Pons (tissue), 1 donor: ENCODE measurements around the gene DBN1.

Experiments used
- DNase-seq: peaks from one replicate; pipeline ENCODE4 v3.0.0-alpha.2; 2016; ENCODE audit warnings: low spot score

Gene DBN1

GRCh38 chr5:177504086-177505056 is 30.9 kb upstream of the DBN1 start:
- no peak for DNase-seq

- DNase-seq = no peak
These were observed 30.1 kb upstream of the DBN1 start for GRCh38 chr5:177503351-177504085.

GRCh38 chr5:177502886-177503285 is 29.5 kb upstream of the DBN1 start:
- DNase-seq = no peak

GRCh38 chr5:177501874-177502678 is 28.6 kb upstream of the DBN1 start:
- DNase-seq = no peak

GRCh38 chr5:177500685-177501522 is 27.5 kb upstream of the DBN1 start:
- peak; percentile 74 for DNase-seq

GRCh38 chr5:177499842-177500241 is 26.4 kb upstream of the DBN1 start:
- no peak for DNase-seq

- DNase-seq = no peak
These were observed 24.8 kb upstream of the DBN1 start for GRCh38 chr5:177498013-177498787.

GRCh38 chr5:177497292-177498012 is 24.0 kb upstream of the DBN1 start, which contains the start of gene PDLIM7:
TSS of gene PDLIM7 (minus strand) at chr5:177497604. CDS start at chr5:177496512, 1,092 bp downstream.
- peak; percentile 82 for DNase-seq

- DNase-seq = no peak
These were observed 23.4 kb upstream of the DBN1 start for GRCh38 chr5:177496727-177497291.

GRCh38 chr5:177496070-177496726 is 22.8 kb upstream of the DBN1 start:
- DNase-seq = no peak

GRCh38 chr5:177495243-177496060 is 22.0 kb upstream of the DBN1 start:
- no peak for DNase-seq

GRCh38 chr5:177494346-177495195 is 21.1 kb upstream of the DBN1 start:
- DNase-seq = no peak

- no peak for DNase-seq
These were observed 20.4 kb upstream of the DBN1 start for GRCh38 chr5:177493795-177494345.

- DNase-seq = no peak
These were observed 19.4 kb upstream of the DBN1 start for GRCh38 chr5:177492841-177493240.

- DNase-seq = no peak
These were observed 18.7 kb upstream of the DBN1 start for GRCh38 chr5:177491983-177492746.

- no peak for DNase-seq
These were observed 18.1 kb upstream of the DBN1 start for GRCh38 chr5:177491429-177491945.
